OCI-LY7 (cell line): Measurements from ENCODE around the gene EYA2. TPM values are rescaled to one million over a fixed set of nuclear protein-coding genes. Genes with fewer than 3 reads are reported as not detected.

Experiments
- BruUV-seq: library from RNA; stranded (reverse); fragments of 400-500 nt; replicated peaks from 2 replicates; lab custom pipeline; 2021; lab: Mats Ljungman, UMichigan
- CTCF ChIA-PET: fragments of 300-600 bp; sonication (Branson Sonifier 250); formaldehyde crosslinking; loops from one replicate; lab custom pipeline; 2022; ENCODE audit warnings: antibody characterized with exemption; ENCODE audit not compliant: unreplicated experiment; lab: Charles Lee
- POLR2A ChIA-PET: fragments of 300-600 bp; sonication (Branson Sonifier 250); formaldehyde crosslinking; loops from one replicate; lab custom pipeline; 2022; ENCODE audit warnings: antibody characterized with exemption; lab: Charles Lee
- DNase-seq: peaks from one replicate; pipeline ENCODE4 v3.0.0-alpha.2; 2015; ENCODE audit warnings: low spot score
- H2AFZ ChIP-seq: fragments of 200-600 bp; sonication (generic), shearing (Covaris generic); 2 replicates; pipeline ENCODE4 v1.6.1; 2014; ENCODE audit warnings: mild to moderate bottlenecking, antibody characterized with exemption, low read length, moderate library complexity
- H3K27ac ChIP-seq: fragments of 200-600 bp; sonication (generic); 2 replicates; pipeline ENCODE4 v1.5.1; 2014; ENCODE audit warnings: mixed run types, low read depth, mild to moderate bottlenecking, moderate library complexity, low read length, inconsistent platforms; ENCODE audit not compliant: poor library complexity, severe bottlenecking
- H3K36me3 ChIP-seq: fragments of 200-600 bp; sonication (generic); 2 replicates; pipeline ENCODE4 v1.6.1; 2014; ENCODE audit warnings: mild to moderate bottlenecking, antibody characterized with exemption, low read length, moderate library complexity, mixed read lengths; ENCODE audit not compliant: insufficient read depth
- H3K4me1 ChIP-seq: fragments of 200-600 bp; sonication (generic); 2 replicates; pipeline ENCODE4 v1.5.1; 2014; ENCODE audit warnings: mild to moderate bottlenecking, low read length; ENCODE audit not compliant: insufficient read depth, poor library complexity, severe bottlenecking
- H3K4me2 ChIP-seq: fragments of 200-600 bp; sonication (generic); 2 replicates; pipeline ENCODE4 v1.6.1; 2014; ENCODE audit warnings: mild to moderate bottlenecking, low read length
- H3K4me3 ChIP-seq: fragments of 200-600 bp; sonication (generic); 2 replicates; pipeline ENCODE4 v1.5.1; 2014; ENCODE audit warnings: mild to moderate bottlenecking, low read depth, low read length; ENCODE audit not compliant: poor library complexity, severe bottlenecking
- H3K79me2 ChIP-seq: fragments of 200-600 bp; sonication (generic); 2 replicates; pipeline ENCODE4 v1.6.1; 2016; ENCODE audit warnings: low read depth, mild to moderate bottlenecking, low read length, moderate library complexity, mixed read lengths; ENCODE audit not compliant: insufficient read depth
- H3K9me2 ChIP-seq: fragments of 200-600 bp; sonication (generic); 2 replicates; pipeline ENCODE4 v1.6.1; 2016; ENCODE audit warnings: mild to moderate bottlenecking, low read length, mixed read lengths; ENCODE audit not compliant: insufficient read depth
- H3K9me3 ChIP-seq: fragments of 200-600 bp; sonication (generic); 2 replicates; pipeline ENCODE4 v1.6.1; 2014; ENCODE audit warnings: mild to moderate bottlenecking, mixed run types, low read length, mixed read lengths
- H4K20me1 ChIP-seq: fragments of 200-600 bp; sonication (generic); 2 replicates; pipeline ENCODE4 v1.6.1; 2014; ENCODE audit warnings: mild to moderate bottlenecking, antibody characterized with exemption, low read length, moderate library complexity, mixed read lengths; ENCODE audit not compliant: insufficient read depth
- CTCF ChIP-seq: fragments of 200-600 bp; sonication (generic); conservative IDR thresholded peaks from 2 replicates; pipeline ENCODE4 v1.5.1; 2014; ENCODE audit warnings: mild to moderate bottlenecking, antibody characterized with exemption, low read length, moderate library complexity, mixed read lengths
- EZH2phosphoT487 ChIP-seq: fragments of 200-600 bp; sonication (generic); IDR thresholded peaks from 2 replicates; pipeline ENCODE4 v1.6.1; 2018; ENCODE audit warnings: low read depth, borderline replicate concordance, mild to moderate bottlenecking, mixed run types, antibody characterized with exemption, low read length, moderate library complexity, mixed read lengths
- intact Hi-C: fragments of 100-400 bp; cut with micrococcal nuclease; formaldehyde crosslinking; loops from one replicate; pipeline ENCODE4 v1.10.0; 2022; ENCODE audit not compliant: unreplicated experiment
- total RNA-seq, 2 experiments: library from RNA; depleted of rRNA in 1 of 2; stranded (reverse); fragments of >200 nt in 1 of 2; shearing (Covaris generic) in 1 of 2; gene quantifications; 2 replicates each; pipeline ENCODE4 v1.2.3, GENCODE V29; 2014 to 2022

Gene EYA2
- total RNA-seq, 2 experiments from 2014 or later = not detected

DNA sequence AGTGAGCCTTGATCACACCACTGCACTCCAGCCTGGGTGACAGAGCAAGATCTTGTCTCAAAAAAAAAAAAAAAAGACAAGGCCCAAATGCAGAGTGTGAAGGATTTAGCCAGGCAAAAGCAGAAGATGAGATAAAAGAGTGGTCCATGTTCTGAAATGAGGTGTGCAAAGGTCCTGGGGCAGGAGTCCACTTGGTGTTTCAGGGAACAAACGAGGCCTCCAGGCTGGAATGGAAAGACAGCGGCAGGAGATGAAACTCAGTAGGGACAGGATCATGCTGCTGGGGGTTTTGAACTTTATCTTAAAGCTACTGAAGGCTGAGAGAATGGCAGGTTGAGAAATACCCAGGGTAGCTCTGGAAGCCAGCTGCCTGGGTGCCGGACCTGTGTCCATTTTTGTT is 283.6 kb downstream of the EYA2 start:
- ChIA-PET POLR2A (interaction anchor here (0.7 to 0.8 kb wide), 2 partner anchors 303 to 364 kb away, joined by 5 to 9 read pairs; no protein-coding TSS in a partner anchor), CTCF (no interaction called here)
- no peak overlapping the region for H3K4me2 ChIP-seq
- no peaks in the 10 kb centered on the region for H4K20me1 ChIP-seq
- BruUV-seq = no TSS peak
- no peaks in the 10 kb centered on the region for H3K79me2 ChIP-seq
- no peak overlapping the region for H3K27ac ChIP-seq
- H3K36me3 ChIP-seq = no peaks in the 10 kb centered on the region
- H3K4me1 ChIP-seq = peaks cover 3% of the 10 kb centered on the region
- intact Hi-C loops = no loop called here
- H3K9me3 ChIP-seq = no peaks in the 10 kb centered on the region; the same call in 1 of the 2 replicates
- H2AFZ ChIP-seq = no peak overlapping the region
- TF ChIP-seq CTCF (no peak), EZH2phosphoT487 (no peak)
- no peak for DNase-seq
- no peaks in the 10 kb centered on the region for H3K9me2 ChIP-seq
- H3K4me3 ChIP-seq = no peak overlapping the region

- Histone ChIP-seq H3K36me3 (no peaks in the 10 kb centered on the region), H2AFZ (no peak overlapping the region), H3K4me1 (peaks cover 3% of the 10 kb centered on the region), H4K20me1 (no peaks in the 10 kb centered on the region), H3K79me2 (no peaks in the 10 kb centered on the region), H3K4me3 (no peak overlapping the region), H3K4me2 (no peak overlapping the region), H3K9me3 (no peaks in the 10 kb centered on the region; the same call in 1 of the 2 replicates), H3K9me2 (no peaks in the 10 kb centered on the region), H3K27ac (no peak overlapping the region)
- no TSS peak for BruUV-seq
- no peak for TF ChIP-seq CTCF
- TF ChIP-seq EZH2phosphoT487 = no peak
- intact Hi-C loops = no loop called here
- no peak for DNase-seq
- CTCF ChIA-PET = no interaction called here
- POLR2A ChIA-PET = interaction anchor here (0.7 to 0.8 kb wide), 2 partner anchors 304 to 363 kb away, joined by 5 to 9 read pairs; no protein-coding TSS in a partner anchor
Measured at GRCh38 chr20:47178851-47179250, 284.2 kb downstream of the EYA2 start.

DNA sequence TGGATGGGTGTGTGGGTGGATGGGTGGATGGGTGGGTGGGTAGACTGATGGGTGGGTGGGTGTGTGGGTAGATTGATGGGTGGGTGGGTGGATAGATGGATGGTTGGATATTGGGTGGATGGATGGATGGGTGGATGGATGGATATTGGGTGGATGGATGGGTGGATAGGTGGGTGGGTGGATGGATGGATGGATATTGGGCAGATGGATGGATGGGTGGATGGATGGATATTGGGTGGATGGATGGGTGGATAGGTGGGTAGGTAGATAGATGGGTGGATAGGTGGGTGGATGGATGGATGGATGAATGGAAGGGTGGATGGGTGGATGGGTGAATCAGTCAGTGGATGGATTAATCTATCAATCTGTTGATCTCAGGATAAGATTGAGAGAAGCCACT is 284.6 kb downstream of the EYA2 start:
- Histone ChIP-seq H3K4me3 (no peak overlapping the region), H3K36me3 (no peaks in the 10 kb centered on the region), H3K27ac (no peak overlapping the region), H3K9me2 (no peaks in the 10 kb centered on the region), H3K79me2 (no peaks in the 10 kb centered on the region), H3K4me2 (no peak overlapping the region), H2AFZ (no peak overlapping the region), H3K4me1 (peaks cover 3% of the 10 kb centered on the region), H4K20me1 (no peaks in the 10 kb centered on the region), H3K9me3 (no peaks in the 10 kb centered on the region; the same call in 1 of the 2 replicates)
- ChIA-PET CTCF (no interaction called here), POLR2A (interaction anchor here (0.8 kb wide), 1 partner anchor 304 kb away, joined by 9 read pairs; no protein-coding TSS in a partner anchor)
- intact Hi-C loops = no loop called here
- TF ChIP-seq EZH2phosphoT487 (no peak), CTCF (no peak)
- no peak for DNase-seq
- no TSS peak for BruUV-seq
